HG03439 (cell line): ENCODE results near the gene CELF2.
"Not testable (repeated sequence)": the region's sequence is repeated elsewhere in the genome, so short reads cannot be mapped to it uniquely, and the experiment has no call there.

Experiments used
- ATAC-seq: cut with Tn5 transposase; IDR thresholded peaks from one replicate; pipeline ENCODE4 v1.9.1; 2021; ENCODE audit warnings: mild to moderate bottlenecking, moderate library complexity; ENCODE audit not compliant: unreplicated experiment

The CELF2 gene

GRCh38 chr10:11366889-11367288 lies 349.2 kb downstream of the CELF2 start:
- not testable (repeated sequence) for ATAC-seq

GRCh38 chr10:11367505-11367904 lies 349.8 kb downstream of the CELF2 start:
- no peak for ATAC-seq

- ATAC-seq: no peak
Observed at GRCh38 chr10:11373717-11374171, 356.1 kb downstream of the CELF2 start.

GRCh38 chr10:11377267-11377666 lies 359.6 kb downstream of the CELF2 start:
- no peak for ATAC-seq

- no peak for ATAC-seq
Observed at GRCh38 chr10:11378835-11379234, 361.2 kb downstream of the CELF2 start.

- ATAC-seq: no peak
Observed at GRCh38 chr10:11379771-11380170, 362.1 kb downstream of the CELF2 start.

GRCh38 chr10:11381023-11381422 lies 363.4 kb downstream of the CELF2 start:
- ATAC-seq: no peak

- ATAC-seq: no peak
Observed at GRCh38 chr10:11381511-11381910, 363.8 kb downstream of the CELF2 start.

- ATAC-seq: no peak
Observed at GRCh38 chr10:11382187-11382586, 364.5 kb downstream of the CELF2 start.

GRCh38 chr10:11386044-11386443 lies 368.4 kb downstream of the CELF2 start:
- no peak for ATAC-seq
